Transverse colon (tissue), 4 donors: Measurements from ENCODE around the gene ETV7. TPM values are rescaled to one million over a fixed set of nuclear protein-coding genes. Genes with fewer than 3 reads are reported as not detected.

ENCODE experiments used
- DNase-seq: peaks from one replicate; pipeline ENCODE4 v3.0.0-alpha.2; 2019
- H3K27ac ChIP-seq, 4 donors: fragments of 200-600 bp; sonication (generic); 2 replicates each; pipeline ENCODE4 v1.5.1; 2016 to 2018; ENCODE audit warnings: inconsistent platforms in 4 of 4
- H3K27me3 ChIP-seq: fragments of 200-600 bp; sonication (generic); 2 replicates; pipeline ENCODE4 v1.5.1; 2017; ENCODE audit warnings: inconsistent platforms
- H3K36me3 ChIP-seq, 4 donors: fragments of 200-600 bp; sonication (generic); 2 replicates each; pipeline ENCODE4 v1.5.1; 2017 to 2019; ENCODE audit warnings: inconsistent platforms in 4 of 4
- H3K4me1 ChIP-seq, 4 donors: fragments of 200-600 bp; sonication (generic); 2 replicates each; pipeline ENCODE4 v1.5.1; 2017 to 2020; ENCODE audit warnings: inconsistent platforms in 4 of 4
- H3K4me3 ChIP-seq, 4 donors: fragments of 200-600 bp; sonication (generic); 1 replicate in 1 of 4; 2 replicates in 3 of 4; pipeline versions ENCODE4 v1.5.1 to v1.6.1; 2017 to 2019; ENCODE audit warnings: inconsistent platforms in 4 of 4
- H3K9me3 ChIP-seq, 2 donors: fragments of 200-600 bp; sonication (generic); 2 replicates each; pipeline ENCODE4 v1.5.1; 2017 to 2019; ENCODE audit warnings: inconsistent platforms in 2 of 2
- CTCF ChIP-seq, 5 experiments: fragments of 200-600 bp in 3 of 5; fragments of 450-650 bp in 2 of 5; sonication (generic) in 3 of 5; IDR thresholded peaks; 1 replicate in 2 of 5; 2 replicates in 3 of 5; pipeline ENCODE4 v1.5.1; 2016 to 2017; ENCODE audit warnings: antibody characterized with exemption in 5 of 5, inconsistent platforms in 3 of 5, mild to moderate bottlenecking in 2 of 5, moderate library complexity in 1 of 5
- EP300 ChIP-seq: sonication (generic); formaldehyde crosslinking; IDR thresholded peaks from one replicate; pipeline ENCODE4 v1.6.1; 2017; ENCODE audit warnings: antibody characterized with exemption, low read depth
- POLR2A ChIP-seq: fragments of 450-650 bp; IDR thresholded peaks from one replicate; pipeline ENCODE4 v1.6.1; 2016; ENCODE audit warnings: antibody characterized with exemption, mild to moderate bottlenecking, moderate library complexity
- POLR2AphosphoS5 ChIP-seq, 3 donors: sonication (generic); formaldehyde crosslinking; IDR thresholded peaks; one replicate each; pipeline ENCODE4 v1.6.1; 2016; ENCODE audit warnings: antibody characterized with exemption in 3 of 3
- WGBS, 2 donors: methylation state at CpG; one replicate each; pipeline ENCODE4 v1.1.5; 2018; ENCODE audit warnings: low coverage in 1 of 2; 5-methylcytosine and 5-hydroxymethylcytosine counted together
- in situ Hi-C, 4 donors: fragments of 200-750 bp; cut with MboI; loops; one replicate each; pipeline versions ENCODE4 v1.15.0 to v1.15.1; 2017; ENCODE audit warnings: low sequenced_read_pairs in 3 of 4, low pct_ligation_motif_present in 1 of 4, low pct_unique_long_range_greater_than_20kb in 1 of 4
- intact Hi-C: fragments of 100-400 bp; cut with DNase I; formaldehyde crosslinking; loops from one replicate; pipeline ENCODE4 v1.15.1; 2023; ENCODE audit warnings: low total_unique reads
- total RNA-seq, 4 donors: library from RNA; depleted of rRNA; stranded (reverse); fragments of >200 nt; gene quantifications; one replicate each; pipeline ENCODE4 v1.1.0, GENCODE V29; 2016

The ETV7 gene
- total RNA-seq, 4 donors from 2014 or later, result 1.3 to 4.2 (median 3.0) TPM

- DNase-seq, result no peak
- TF ChIP-seq EP300 (no peak), CTCF (IDR thresholded peaks at IDR 0.05) (no peak), POLR2AphosphoS5 (IDR thresholded peaks at IDR 0.05) (no peak), POLR2A (no peak)
- WGBS, 2 donors, result 50 to 60% methylated on average over 1 to 7 of the region's 7 CpGs
- intact Hi-C loops, result no loop called here
- Histone ChIP-seq H3K36me3 (no peaks in the 10 kb centered on the region), H3K27ac (no peak overlapping the region), H3K9me3 (no peaks in the 10 kb centered on the region), H3K4me3 (no peak overlapping the region), H3K27me3 (no peaks in the 10 kb centered on the region), H3K4me1 (peaks cover 0 to 8% (median 0%) of the 10 kb centered on the region in 4 donors)
- in situ Hi-C loops, result no loop called here
These were observed 61.0 kb downstream of the ETV7 start for GRCh38 chr6:36326356-36326995.

- H3K27me3 ChIP-seq, result no peaks in the 10 kb centered on the region
- in situ Hi-C loops (no loop called here), intact Hi-C loops (no loop called here)
- H3K36me3 ChIP-seq, result no peaks in the 10 kb centered on the region
- TF ChIP-seq CTCF (IDR thresholded peaks at IDR 0.05) (no peak), POLR2AphosphoS5 (IDR thresholded peaks at IDR 0.05) (no peak), EP300 (no peak), POLR2A (no peak)
- H3K27ac ChIP-seq, result no peak overlapping the region
- 98% methylated on average over 4 of the region's 4 CpGs; no CpG with 5 or more reads in 1 of the 2 donors for WGBS, 2 donors
- no peaks in the 10 kb centered on the region for H3K9me3 ChIP-seq
- peaks cover 0 to 20% (median 12%) of the 10 kb centered on the region in 4 donors for H3K4me1 ChIP-seq
- no peak for DNase-seq
- no peak overlapping the region for H3K4me3 ChIP-seq
These were observed 62.8 kb downstream of the ETV7 start for GRCh38 chr6:36324715-36325114.

- no peaks in the 10 kb centered on the region for H3K9me3 ChIP-seq
- WGBS, 2 donors, result 61% methylated on average over 6 of the region's 6 CpGs; no CpG with 5 or more reads in 1 of the 2 donors
- TF ChIP-seq POLR2AphosphoS5 (IDR thresholded peaks at IDR 0.05) (no peak), POLR2A (no peak), CTCF (IDR thresholded peaks at IDR 0.05) (no peak), EP300 (no peak)
- in situ Hi-C loops, result no loop called here
- H3K27ac ChIP-seq, result no peak overlapping the region
- H3K36me3 ChIP-seq, result no peaks in the 10 kb centered on the region
- intact Hi-C loops, result no loop called here
- DNase-seq, result no peak
- no peak overlapping the region for H3K4me3 ChIP-seq
- peaks cover 0 to 22% (median 15%) of the 10 kb centered on the region in 4 donors for H3K4me1 ChIP-seq
- no peaks in the 10 kb centered on the region for H3K27me3 ChIP-seq
These were observed 63.3 kb downstream of the ETV7 start for GRCh38 chr6:36324191-36324590.

GRCh38 chr6:36323062-36323461 lies 64.4 kb downstream of the ETV7 start:
- in situ Hi-C loops (no loop called here), intact Hi-C loops (no loop called here)
- H3K36me3 ChIP-seq, result no peaks in the 10 kb centered on the region
- 83% methylated on average over 8 of the region's 8 CpGs; no CpG with 5 or more reads in 1 of the 2 donors for WGBS, 2 donors
- TF ChIP-seq CTCF (IDR thresholded peaks at IDR 0.05), result no peak
- TF ChIP-seq POLR2AphosphoS5 (IDR thresholded peaks at IDR 0.05), result no peak
- TF ChIP-seq EP300, result no peak
- TF ChIP-seq POLR2A, result no peak
- DNase-seq, result no peak
- H3K27me3 ChIP-seq, result no peaks in the 10 kb centered on the region
- no peak overlapping the region for H3K27ac ChIP-seq
- H3K9me3 ChIP-seq, result no peaks in the 10 kb centered on the region
- H3K4me1 ChIP-seq, result peaks cover 0 to 33% (median 24%) of the 10 kb centered on the region in 4 donors
- no peak overlapping the region for H3K4me3 ChIP-seq
